Measurements from ENCODE around the gene ROS1.

DNA sequence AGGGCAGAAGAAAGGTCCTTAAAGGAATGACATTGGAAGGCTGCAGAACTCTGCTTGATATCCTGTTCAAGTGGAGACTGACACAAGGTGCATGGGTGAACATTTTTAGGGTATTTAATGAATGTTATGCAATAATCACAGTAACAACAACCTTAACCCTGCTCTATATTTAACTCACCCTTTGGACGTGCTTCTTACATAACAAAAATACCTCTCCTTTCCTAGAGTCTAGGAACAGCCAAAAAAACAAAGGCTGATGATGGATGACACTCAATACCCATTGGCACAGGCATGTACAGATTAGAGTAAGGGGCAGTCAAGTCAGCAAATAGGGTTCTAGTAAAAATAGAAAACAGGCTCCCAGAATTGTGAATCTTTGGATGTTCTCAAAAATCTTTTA, 30.6 kb downstream of the ROS1 start:
- TF ChIP-seq POLR2AphosphoS5 (IDR thresholded peaks at IDR 0.05) = no peak
- TF ChIP-seq POLR2A (IDR thresholded peaks at IDR 0.05) = no peak
